HG02852 (cell line): Measurements from ENCODE around the gene TRIM17.

Experiments used
- ATAC-seq: cut with Tn5 transposase; IDR thresholded peaks from one replicate; pipeline ENCODE4 v1.9.1; 2021; ENCODE audit warnings: mild to moderate bottlenecking, moderate library complexity; ENCODE audit not compliant: unreplicated experiment

Gene TRIM17

GRCh38 chr1:228420968-228421826 is 4.5 kb upstream of the TRIM17 start:
- ATAC-seq, result no peak

- no peak for ATAC-seq
Measured at GRCh38 chr1:228417483-228418203, 982 bp upstream of the TRIM17 start.

GRCh38 chr1:228417061-228417460 is 400 bp upstream of the TRIM17 start:
- ATAC-seq, result no peak

- no peak for ATAC-seq
Measured at GRCh38 chr1:228415853-228416216, 826 bp downstream of the TRIM17 start.

- no peak for ATAC-seq
Measured at GRCh38 chr1:228415221-228415620, 1.4 kb downstream of the TRIM17 start.

GRCh38 chr1:228414511-228415211 is 2.0 kb downstream of the TRIM17 start:
- no peak for ATAC-seq

- no peak for ATAC-seq
Measured at GRCh38 chr1:228413241-228414010, 3.2 kb downstream of the TRIM17 start.

GRCh38 chr1:228411548-228412430 is 4.9 kb downstream of the TRIM17 start:
- ATAC-seq, result no peak

GRCh38 chr1:228411121-228411520 is 5.5 kb downstream of the TRIM17 start:
- no peak for ATAC-seq

- ATAC-seq, result no peak
Measured at GRCh38 chr1:228410671-228411070, 6.0 kb downstream of the TRIM17 start.

GRCh38 chr1:228410015-228410414 is 6.6 kb downstream of the TRIM17 start:
- no peak for ATAC-seq

GRCh38 chr1:228408869-228409805 is 7.5 kb downstream of the TRIM17 start:
- no peak for ATAC-seq

GRCh38 chr1:228408041-228408868 is 8.4 kb downstream of the TRIM17 start:
- no peak for ATAC-seq

GRCh38 chr1:228407106-228408040 is 9.3 kb downstream of the TRIM17 start:
- ATAC-seq, result no peak

- ATAC-seq, result peak; percentile 26
Measured at GRCh38 chr1:228405979-228406228, 10.8 kb downstream of the TRIM17 start.

- ATAC-seq, result no peak
Measured at GRCh38 chr1:228405200-228405978, 11.3 kb downstream of the TRIM17 start.
